Activated gamma-delta T cell treated with Interleukin-2 at 50 U/mL for 16 hours (primary cell): ENCODE data around the gene CADM2.

Experiments used
- DNase-seq: peaks from one replicate; pipeline ENCODE4 v3.0.0-alpha.2; 2020

CADM2 gene

GRCh38 chr3:84985795-84986194 lies 27.0 kb downstream of the CADM2 start:
- DNase-seq = no peak

- DNase-seq = no peak
These were observed 29.1 kb downstream of the CADM2 start for GRCh38 chr3:84987706-84988504.

DNA sequence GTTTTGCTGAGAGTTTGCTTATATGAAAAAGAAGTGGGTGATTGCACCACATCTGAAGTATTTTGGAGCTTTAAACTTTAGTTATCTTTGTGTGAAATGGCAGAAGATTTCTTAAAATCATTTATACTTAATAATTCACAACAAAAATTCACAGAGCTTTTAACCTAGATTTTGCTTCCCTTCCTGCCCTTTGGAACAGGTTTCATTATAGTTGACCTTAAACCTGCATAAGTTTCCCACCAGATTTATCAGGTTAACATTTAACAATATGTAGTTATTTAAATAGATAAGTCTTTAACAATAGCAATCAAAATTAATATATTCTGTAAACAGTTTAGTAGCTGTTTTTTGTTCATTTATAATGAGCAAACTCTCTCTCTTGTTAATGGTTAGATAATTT lies 30.3 kb downstream of the CADM2 start:
- DNase-seq = no peak

GRCh38 chr3:84991422-84991900 lies 32.7 kb downstream of the CADM2 start:
- DNase-seq = no peak

- DNase-seq = no peak
These were observed 35.2 kb downstream of the CADM2 start for GRCh38 chr3:84993956-84994355.

DNA sequence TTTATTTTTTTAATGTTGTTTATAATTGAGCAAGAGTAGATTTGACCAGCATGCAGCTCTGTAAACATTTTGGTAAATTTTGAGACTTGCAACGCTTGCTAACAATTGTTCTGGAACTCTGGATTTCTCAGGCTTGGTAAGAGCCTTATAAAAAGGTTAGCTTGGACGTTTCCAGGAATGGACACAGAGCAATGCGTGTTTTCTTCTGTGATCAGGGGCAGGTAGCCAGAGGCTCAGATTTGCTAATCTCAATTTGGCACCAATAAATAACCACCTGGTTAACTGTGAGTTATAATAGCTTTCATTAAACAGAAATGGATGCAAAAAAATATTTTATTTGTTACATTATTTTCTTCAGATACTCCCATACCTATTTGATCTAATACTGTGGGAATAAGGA lies 39.8 kb downstream of the CADM2 start:
- no peak for DNase-seq

DNA sequence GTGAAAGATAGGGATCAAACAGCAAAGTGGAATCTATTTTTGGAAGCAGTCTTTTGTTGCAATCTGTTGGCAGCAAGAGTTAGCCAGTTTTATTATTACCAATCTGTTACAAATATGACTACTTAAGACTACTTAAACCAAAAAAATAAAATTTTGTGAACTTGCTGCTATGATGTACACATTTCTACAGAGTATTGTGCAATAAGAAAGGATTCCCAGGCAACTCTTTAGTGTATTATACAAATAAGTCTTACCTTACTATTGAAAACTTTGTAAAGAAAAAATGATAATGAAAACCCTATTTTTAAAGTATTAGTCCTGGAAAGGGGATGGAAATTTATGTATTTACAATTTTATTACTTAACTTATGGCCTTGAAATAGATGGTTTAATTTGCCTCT lies 44.7 kb downstream of the CADM2 start:
- DNase-seq = no peak

DNA sequence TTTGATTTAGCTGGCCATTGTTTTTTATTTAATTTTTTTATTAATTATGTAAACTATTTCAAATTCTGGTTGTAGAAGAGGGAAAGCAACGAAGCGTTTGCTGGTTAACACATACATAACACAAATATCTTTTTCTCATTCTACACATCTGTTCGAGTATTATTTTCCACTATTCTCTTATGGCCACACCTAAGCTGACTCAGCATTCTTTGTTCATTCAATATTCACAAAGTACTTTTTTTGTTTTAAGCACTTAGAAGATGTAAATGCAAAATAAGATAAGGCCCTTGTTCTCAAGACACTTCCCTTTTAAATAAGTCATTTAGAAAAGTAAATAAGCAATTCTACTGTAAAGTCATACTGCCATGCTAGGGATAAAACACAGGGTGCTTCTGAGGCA lies 45.4 kb downstream of the CADM2 start:
- no peak for DNase-seq

- DNase-seq = no peak
These were observed 47.2 kb downstream of the CADM2 start for GRCh38 chr3:85005946-85006345.

GRCh38 chr3:85007195-85008094 lies 48.7 kb downstream of the CADM2 start:
- no peak for DNase-seq

GRCh38 chr3:85020828-85021227 lies 62.0 kb downstream of the CADM2 start:
- no peak for DNase-seq

- DNase-seq = no peak
These were observed 71.3 kb downstream of the CADM2 start for GRCh38 chr3:85030052-85030451.

- no peak for DNase-seq
These were observed 78.4 kb downstream of the CADM2 start for GRCh38 chr3:85037203-85037602.

DNA sequence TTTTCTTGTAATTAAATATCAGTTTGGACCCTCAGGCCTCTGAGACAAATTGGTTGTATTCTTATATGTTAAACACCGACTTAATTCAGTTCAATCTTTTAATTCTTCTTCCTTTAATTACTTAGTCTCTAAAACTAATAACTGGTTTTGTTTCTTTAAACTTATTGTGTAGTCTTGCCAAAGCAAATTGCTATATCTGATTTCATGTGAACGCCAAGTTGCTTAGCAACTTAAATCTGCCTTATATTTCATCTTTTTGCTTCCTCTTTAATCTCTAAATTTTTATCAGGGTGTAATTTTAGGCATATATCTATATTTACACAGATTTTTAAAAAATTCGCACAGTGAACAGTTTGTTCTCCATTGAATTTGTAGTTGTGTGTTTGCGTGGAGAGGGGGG lies 82.2 kb downstream of the CADM2 start:
- no peak for DNase-seq

DNA sequence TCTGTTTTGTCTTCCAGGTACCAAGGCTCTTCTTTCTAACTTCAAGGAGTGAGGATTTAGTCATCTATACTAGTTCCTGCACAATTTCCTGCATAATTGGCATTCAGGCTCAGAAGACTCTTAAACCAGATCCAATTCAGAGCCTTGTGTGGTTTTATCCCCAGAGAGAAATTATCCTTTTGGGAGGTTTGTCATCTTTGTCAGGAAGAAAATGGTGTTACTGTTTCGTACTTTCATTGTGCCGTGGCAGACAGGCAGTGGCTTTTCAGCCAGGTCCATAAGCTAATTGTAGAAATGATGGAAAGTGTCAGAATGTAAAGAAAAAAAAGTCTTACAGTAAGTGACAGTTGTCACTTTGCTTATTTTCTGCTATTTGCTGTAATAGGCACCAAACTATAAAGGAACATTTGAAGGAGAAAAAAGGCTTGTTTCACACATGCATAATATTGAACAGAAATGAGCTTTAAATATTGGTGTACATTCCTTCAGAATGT lies 82.8 kb downstream of the CADM2 start:
- no peak for DNase-seq

DNA sequence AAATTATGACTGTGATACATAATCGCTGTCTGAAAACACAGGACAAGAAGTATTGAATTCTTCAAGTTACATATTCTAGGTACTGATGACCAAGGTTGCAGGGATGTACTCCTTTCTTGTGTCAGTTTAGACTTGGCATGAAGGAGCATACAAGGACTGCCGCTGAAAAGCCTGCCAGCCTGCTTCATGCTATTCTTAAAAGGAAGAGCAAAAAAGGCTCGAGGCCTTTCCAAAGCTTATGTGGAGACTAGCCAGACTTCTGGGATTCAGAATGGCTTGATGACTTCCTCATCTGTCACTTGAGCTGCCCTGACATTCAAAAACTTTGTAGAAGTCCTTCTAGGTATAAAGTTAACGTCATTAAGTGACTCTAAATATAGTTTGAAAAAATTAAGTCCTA lies 92.0 kb downstream of the CADM2 start:
- DNase-seq = no peak

- DNase-seq = no peak
These were observed 93.0 kb downstream of the CADM2 start for GRCh38 chr3:85051786-85052185.

- DNase-seq = no peak
These were observed 94.8 kb downstream of the CADM2 start for GRCh38 chr3:85053626-85054025.

- no peak for DNase-seq
These were observed 95.8 kb downstream of the CADM2 start for GRCh38 chr3:85054579-85054978.

DNA sequence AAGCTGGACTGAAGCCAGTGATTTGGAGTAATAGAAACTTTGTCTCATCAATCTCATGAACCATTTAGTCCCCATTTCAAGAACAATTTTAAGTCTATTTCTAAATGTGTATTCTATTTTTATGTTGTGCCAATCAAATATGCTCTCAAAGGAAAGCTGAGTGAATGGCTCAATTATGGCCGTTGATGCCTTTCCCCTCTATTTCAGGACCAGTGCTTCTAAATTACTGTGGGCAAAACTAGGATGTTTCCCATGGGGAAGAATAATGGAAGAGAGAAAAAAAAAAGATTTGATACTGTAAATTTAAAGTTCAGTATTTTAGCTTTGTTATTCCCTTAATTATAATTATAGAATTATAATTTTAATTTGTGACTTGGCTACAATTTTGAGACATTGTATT lies 110.1 kb downstream of the CADM2 start:
- DNase-seq = no peak

DNA sequence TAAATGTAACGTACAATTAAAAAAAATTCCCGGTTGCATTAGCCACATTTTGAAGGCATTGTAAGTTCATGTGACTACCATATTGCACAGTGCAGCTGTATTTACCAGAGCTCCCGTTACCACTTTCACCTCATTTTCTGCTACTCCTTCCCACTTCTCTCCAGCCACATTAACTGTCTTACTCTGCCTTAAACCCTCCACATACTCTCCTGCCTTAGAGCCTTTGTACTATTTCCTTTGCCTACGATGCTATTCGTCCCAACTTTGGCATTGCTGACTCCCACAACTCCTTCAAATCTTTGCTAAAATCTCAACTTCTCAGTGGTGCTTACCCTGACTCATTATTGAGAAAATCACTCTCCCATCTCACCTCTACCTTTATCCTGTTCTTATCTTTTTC lies 115.2 kb downstream of the CADM2 start:
- DNase-seq = no peak

DNA sequence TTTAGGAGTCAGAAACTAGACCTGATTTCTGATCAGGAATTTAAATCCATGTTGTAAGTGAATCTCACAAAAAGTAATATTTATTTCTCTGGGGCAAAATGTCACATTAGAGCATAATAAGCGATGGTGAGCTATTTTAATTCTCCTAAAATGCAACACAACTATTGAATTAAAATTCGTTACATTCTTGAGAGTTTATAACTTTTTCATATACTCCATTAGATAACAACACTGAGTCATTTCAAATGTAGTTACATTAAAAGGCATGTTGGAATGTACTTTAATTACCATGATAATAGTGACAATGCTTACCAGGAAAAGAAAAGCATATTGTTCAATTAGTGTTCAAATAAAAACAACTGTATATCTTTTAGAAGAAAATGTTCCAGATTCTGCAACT lies 116.9 kb downstream of the CADM2 start:
- DNase-seq = no peak

DNA sequence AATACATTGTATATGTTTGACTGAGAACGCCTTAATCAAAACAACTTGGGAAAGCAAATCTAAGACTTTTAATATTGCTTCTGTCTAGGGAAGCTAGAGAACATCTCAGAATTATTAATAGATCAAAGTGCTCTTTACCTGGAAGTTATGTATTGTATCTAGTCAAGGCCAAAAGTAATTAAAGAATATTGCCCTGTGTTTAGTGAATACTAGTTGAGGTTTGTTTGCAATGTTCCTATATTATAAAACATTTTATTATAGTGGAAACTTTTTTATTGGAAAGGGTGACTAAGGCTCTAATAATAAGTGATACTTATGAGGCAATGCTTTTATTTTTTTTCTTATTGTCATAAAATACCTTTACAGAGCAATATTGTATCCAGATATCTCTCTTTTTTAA lies 118.2 kb downstream of the CADM2 start:
- no peak for DNase-seq
